NCI-H345 treated with DMSO at 0.1 percent for 48 hours (cell line): ENCODE measurements around the gene ZBTB14.
A peak's percentile ranks its signal among the peaks of the same experiment; 100 is the strongest.

ENCODE experiments used
- DNase-seq: peaks from one replicate; lab custom pipeline; 2025; ENCODE audit not compliant: unreplicated experiment; lab: John Stamatoyannopoulos, UW

Gene ZBTB14

DNA sequence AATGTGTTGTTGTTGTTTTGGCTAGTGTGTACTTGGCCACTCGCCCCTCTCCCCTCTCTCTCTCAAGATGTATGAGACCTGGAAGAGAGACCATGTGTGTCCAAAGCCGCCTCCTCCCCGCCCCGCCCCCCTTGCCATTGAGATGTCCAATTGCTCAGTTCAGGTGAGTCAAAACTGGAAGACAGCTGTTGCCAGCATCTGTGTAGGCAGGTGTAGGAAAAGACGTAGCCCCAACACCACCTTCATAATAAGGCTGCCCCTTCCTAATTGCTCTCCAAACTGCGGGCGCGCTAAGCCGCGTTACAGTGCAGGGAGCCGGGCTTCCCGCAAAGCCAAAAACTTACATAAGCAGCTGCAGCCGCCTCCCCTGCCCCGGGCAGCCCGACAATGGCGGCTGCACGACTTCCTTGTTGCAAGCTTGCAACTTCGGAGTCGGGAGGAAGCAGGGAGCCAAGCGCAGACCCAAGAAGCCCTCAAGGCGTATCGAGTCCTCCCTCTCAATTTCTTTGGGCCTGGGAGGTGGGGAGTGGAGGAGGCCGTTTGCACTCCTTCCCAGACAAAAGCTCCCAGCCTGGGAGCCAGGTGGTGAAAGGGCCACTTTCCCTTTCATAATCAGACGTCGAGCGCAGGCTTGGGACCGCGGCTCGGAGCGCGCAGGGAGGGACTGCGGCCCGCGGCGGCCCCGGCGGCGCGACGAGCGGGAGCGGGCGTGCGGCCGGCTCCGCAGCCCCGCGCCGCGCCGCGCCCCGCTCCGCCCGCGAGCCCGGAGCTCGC is 882 bp downstream of the ZBTB14 start:
- DNase-seq: peak; percentile 33

DNA sequence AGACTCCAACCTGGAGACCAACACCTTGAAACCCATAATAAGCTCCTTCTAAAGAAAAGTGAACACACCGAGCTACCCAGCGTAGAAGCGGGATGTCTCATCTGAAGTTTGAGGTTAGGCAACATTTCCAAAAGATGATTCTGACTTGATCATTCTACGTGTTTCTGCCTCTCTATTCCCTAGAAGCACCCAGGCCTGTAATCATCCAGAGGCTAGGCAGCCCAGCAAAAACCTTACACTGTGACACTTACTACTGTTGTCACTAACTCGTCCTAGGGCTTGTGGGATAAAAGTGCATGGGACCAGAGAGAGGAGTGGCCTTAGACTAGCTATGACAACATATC is 1.4 kb downstream of the ZBTB14 start:
- no peak for DNase-seq

DNA sequence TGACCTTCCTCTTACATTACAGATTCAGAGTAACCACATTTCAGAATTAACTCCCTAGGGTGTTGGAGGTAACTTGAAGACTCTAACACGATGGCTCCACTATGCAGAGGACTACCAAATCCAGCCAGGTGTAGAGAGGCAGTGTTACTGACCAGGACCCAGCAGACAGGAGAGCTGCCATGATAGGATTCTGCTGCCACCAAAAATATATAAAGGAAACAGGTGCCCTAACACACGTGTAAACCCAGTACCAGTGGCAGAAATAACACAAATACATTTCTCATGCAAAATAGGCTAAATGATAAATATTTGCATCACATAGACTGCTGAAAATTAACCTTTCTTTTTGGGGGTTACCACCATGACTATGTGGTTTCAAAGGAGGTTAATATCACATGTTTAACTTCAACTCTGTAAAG is 7.0 kb downstream of the ZBTB14 start:
- DNase-seq: no peak

DNA sequence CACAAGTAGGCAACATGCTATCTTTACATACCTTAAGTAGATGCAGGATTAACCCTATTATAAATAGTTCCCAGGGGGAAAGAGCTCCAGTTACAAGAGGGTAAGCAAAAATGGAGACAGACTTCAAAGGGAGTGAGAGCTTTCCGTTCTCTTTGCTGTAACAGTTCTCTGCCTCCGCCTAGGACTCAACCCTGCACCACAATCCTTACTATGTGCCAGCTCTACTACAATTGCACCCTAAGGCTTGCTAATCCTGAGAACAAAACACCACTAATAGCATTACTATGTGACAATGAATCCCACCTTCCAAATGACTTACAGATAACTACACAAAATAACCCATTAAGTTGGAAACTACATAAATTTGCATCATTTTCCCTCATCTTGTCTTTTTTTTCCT is 7.7 kb downstream of the ZBTB14 start:
- no peak for DNase-seq

DNA sequence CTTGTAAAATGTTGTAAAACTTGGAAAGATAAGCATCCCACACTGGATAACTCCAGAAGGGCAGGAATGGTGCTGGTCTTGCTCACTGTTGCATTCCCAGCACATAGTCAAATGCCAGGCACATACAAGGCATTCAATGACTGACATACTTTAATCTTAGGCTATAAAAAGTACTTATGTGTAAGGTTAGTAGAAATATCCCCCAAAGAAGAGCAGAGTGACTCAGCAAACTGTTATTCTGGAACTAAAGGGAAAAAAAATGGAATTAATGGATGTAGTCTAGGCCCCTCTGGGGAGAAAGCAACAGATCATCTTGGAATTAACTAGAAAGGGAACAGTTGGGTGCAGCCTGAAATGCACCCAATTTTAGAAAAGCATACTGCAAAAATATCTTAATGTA is 9.0 kb downstream of the ZBTB14 start:
- no peak for DNase-seq

DNA sequence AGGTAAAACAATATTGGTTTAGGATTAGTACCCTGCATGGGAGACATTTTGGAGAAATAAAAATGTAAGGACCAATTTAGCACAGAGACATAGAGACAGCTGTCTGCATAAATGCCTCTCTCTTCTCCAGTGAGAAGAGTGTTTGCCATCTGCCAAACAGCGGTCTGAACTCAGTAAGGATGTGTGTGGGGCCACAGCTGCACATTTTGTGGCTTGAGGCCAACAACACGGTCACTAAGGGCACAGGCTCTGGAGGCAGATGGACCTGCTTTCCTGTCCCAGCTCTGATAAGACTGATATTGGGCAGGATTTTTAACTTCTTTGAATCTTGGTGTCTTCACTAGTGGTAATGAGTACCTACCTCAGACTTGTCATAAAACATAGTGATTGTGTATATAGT is 10.2 kb downstream of the ZBTB14 start:
- DNase-seq: no peak

DNA sequence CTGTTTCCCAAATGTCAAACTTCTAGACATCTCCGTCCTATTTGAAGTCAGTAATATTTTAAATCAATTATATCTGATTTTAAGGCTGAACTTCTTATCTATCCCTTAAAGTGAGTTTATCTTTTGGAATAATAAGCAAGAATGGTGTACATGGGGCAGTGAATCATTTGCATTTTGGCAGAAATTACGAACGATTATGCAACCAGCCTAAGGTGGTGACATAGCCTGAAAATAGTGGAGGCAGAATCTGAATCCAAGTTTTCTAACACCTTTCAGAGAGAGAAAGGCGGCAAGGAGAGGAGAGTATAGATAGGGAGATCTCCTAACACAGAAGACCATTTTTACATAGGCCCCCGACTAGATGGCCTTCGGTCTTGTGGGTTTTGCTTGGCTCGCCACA is 10.7 kb downstream of the ZBTB14 start:
- no peak for DNase-seq

DNA sequence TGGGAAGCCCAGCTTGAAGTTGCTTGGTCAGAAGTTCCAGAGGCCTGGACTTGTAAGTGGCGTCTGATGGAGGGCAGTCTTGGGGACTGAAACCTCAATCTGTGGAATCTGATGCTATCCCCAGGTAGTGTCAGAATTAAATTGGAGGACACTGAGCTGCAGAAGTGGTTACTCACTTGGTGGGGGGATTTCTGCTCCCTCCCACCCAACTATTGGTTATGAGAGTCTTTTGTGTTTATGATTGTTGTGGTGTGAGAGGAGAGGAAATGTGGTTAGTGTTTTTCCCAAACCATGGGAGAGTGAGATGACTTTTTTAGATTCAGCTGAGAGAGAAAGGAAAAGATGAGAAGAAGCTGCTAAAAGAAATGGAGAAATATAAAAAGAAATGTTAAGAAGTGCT is 12.8 kb downstream of the ZBTB14 start:
- DNase-seq: no peak

DNA sequence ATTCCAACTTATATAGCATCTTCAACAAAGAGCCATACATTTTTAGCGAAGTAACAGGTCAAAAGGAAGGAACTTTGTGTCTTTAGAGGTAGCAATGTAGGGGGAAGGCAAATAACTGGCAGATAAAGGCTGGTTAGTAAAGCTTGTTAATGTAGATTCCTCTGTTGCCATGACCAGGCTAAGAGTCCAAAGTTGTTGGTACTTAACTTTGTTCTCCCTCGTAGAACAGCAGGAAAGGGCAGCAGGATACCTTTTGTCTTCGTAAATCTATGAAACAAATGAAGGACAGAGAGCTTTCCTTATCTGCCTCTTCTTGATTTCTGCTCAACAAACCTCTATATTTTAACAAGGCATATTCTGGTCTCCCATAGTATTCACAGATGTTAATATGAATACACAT is 18.6 kb downstream of the ZBTB14 start:
- no peak for DNase-seq

DNA sequence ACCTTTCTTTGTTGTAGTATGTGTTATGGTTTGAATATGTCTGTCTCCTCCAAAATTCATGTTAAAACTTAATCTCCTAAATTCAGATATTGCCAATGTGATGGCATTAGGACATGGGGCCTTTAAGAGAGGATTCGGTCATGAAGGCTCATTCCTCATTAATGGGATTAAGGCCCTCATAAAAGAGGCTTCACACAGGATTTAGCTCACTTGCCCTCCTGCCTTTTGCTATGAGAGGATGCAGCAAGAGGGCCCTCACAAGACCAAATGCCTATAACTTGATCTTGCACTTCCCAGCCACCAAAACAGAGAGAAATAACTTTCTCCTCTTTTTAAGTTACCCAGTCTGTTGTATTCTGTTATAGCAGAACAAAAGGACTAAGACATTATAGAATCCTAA is 19.7 kb downstream of the ZBTB14 start:
- DNase-seq: no peak

DNA sequence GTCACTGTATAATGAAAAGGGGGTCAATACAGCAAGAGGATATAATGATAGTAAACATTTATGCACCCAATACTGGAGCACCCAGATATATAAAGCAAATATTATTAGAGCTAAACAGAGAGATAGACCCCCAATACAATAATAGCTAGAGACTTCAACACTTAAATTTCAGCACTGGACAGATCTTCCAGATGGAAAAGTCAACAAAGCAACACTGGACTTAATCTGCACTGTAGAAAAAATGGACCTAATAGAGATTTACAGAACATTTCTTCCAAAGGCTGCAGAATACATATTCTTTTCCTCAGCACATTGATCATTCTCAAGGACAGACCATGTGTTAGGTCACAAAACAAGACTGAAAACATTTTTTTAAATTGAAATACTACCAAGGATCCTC is 26.7 kb downstream of the ZBTB14 start:
- DNase-seq: no peak

DNA sequence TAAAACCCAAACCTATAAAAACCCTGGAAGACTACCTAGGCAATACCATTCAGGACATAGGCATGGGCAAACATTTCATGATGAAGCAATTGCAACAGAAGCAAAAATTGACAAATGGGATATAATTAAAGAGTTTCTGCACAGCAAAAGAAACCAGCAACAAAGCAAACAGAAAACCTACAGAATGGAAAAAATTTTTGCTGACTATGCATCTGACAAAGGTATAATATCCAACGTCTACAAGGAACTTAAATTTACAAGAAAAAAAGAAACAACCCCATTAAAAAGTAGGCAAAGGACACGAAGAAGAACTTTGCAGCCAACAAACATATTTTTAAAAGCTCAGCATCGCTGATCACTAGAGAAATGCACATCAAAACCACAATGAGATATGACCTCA is 28.8 kb downstream of the ZBTB14 start:
- DNase-seq: no peak

DNA sequence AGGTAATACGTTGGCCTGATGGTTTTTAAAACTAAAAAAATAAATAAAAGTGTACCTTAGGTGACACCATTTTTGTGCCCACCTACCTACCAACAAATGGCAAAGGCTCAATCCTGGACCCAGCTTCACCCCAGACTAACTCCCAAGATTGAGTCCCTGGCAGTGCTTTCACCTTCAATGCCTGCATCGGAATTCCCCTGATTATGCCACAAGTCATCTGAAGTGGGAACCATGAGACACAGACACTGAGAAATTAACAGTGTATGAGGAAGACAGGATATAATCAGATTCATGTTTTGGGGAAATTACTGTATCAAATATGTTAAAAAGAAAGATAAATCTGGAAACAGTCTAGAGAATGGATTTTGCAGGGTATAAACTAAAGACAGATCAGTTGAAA is 41.6 kb downstream of the ZBTB14 start:
- no peak for DNase-seq

DNA sequence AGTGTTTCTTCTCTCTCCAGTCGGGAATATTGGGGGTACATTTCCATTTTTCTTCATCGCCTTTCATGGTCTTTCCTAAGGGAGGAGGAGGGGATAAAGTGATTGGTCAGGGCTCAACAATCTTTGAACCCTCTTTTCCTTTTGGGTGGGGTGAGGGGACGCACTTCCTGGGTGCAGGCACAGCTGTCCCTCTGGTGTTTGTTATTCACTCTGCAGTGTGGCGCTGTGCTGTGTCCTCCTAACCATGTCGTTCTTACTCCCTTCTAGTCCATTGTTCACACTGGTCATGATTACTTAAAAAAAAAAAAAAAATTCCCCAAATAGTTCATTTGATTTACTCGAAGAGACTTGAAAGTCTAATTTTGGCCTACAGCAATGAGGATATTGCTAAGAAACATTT is 44.4 kb downstream of the ZBTB14 start:
- DNase-seq: no peak

DNA sequence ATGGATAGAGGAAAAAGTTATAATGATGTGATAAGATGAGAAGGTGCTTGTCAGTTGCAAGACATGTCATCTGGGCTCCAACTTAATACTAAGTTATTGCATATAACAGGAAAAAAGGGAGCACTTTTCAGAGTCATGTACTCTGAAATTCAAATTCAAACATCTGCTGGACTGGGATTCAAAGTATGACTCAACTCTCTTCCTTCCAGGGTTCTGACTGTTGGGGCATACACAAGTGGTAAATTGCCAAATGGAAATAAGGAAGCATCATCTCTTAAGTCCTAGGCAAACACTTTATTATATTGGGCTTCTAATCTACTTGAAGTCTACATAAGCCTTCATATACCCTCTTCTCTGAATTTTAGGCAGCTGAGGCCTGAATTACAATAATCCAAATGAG is 44.9 kb downstream of the ZBTB14 start:
- no peak for DNase-seq

DNA sequence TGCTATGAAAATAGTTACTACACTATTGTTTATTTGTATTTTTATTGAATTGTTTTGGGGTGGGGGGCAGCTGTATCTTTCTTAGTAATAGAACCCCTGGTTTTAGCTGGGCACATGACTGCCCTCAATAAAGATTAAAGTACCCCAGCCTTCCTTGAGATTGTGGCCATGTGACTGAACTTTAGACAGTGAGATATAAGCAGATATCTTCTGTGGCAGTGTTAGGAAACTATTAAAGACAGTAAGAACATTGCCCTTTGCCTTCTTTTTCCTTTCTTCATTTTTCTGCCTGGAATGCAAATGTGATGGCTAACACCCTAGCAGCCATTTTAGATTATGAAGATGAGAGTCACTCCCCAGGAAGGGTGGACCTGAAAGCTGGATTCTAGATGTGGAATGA is 50.6 kb downstream of the ZBTB14 start:
- no peak for DNase-seq

DNA sequence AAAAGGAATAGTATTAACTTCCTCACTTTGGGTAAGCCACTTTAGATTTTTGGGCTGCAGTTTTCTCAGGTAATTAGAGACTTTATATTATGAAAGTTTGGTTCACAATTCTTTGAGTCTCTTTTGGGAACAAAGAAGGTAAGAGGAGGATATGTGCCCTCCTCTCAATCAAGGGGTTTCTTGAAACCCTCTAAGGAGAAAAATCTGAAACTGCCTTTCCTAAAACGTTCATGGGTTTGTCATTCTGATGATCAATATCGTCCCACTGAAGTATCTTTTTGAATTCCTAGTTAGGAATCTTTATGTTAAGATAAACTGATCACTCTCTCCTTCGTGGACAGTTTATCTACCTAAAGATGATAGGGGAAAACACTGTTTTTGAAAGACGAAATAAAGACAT is 56.1 kb downstream of the ZBTB14 start:
- DNase-seq: no peak
